ENCODE results near the gene FAAH2. TPM values are rescaled to one million over a fixed set of nuclear protein-coding genes. Genes with fewer than 3 reads are reported as not detected.
"Not testable (repeated sequence)": the region's sequence is repeated elsewhere in the genome, so short reads cannot be mapped to it uniquely, and the experiment has no call there.

Gene FAAH2
- polyA plus RNA-seq, 1 of the 3 experiments (the other 2 are of a cell fraction) = 0.05 TPM

- H3K27ac ChIP-seq (ENCODE audit: low read depth in 2 of 2, low read length in 1 of 2); H3K4me1 ChIP-seq (ENCODE audit: control insufficient read depth in 1 of 2, insufficient read depth in 2 of 2, low read depth in 1 of 2, low read length in 1 of 2); H2AFZ ChIP-seq (ENCODE audit: low read depth); H3K4me2 ChIP-seq; H4K20me1 ChIP-seq (ENCODE audit: insufficient read depth); H3K36me3 ChIP-seq (replicated peaks in 1 of 2; ENCODE audit: control insufficient read depth in 1 of 2, insufficient read depth in 2 of 2, low read length in 1 of 2); H3K9ac ChIP-seq; H3K9me2 ChIP-seq; H3K4me3 ChIP-seq (ENCODE audit: low read depth in 2 of 2, low read length in 1 of 2); H3K27me3 ChIP-seq (ENCODE audit: insufficient read depth); H3K9me3 ChIP-seq; DNase-seq; POLR2A ChIA-PET; CTCF ChIA-PET; H3F3A ChIP-seq (replicated peaks; ENCODE audit: insufficient read depth); H3K79me2 ChIP-seq (ENCODE audit: insufficient read depth): not testable (repeated sequence)
- 10% methylated on average over 6 of the region's 6 CpGs for WGBS (ENCODE audit: low lambda C conversion rate)
These were observed 9.2 kb downstream of the FAAH2 start for GRCh38 chrX:57295679-57296078.

GRCh38 chrX:57313583-57314215 lies 27.2 kb downstream of the FAAH2 start:
- no peak overlapping the region for H3K4me3 ChIP-seq (ENCODE audit: low read depth in 2 of 2, low read length in 1 of 2)
- H3K9me2 ChIP-seq = no peaks in the 10 kb centered on the region
- no peaks in the 10 kb centered on the region for H3K79me2 ChIP-seq (ENCODE audit: insufficient read depth)
- TF ChIP-seq RAD21 (IDR thresholded peaks at IDR 0.05; ENCODE audit: low read length) (no peak), RCOR1 (IDR thresholded peaks at IDR 0.05; ENCODE audit: low read length) (no peak), NFIC (IDR thresholded peaks at IDR 0.05; ENCODE audit: borderline replicate concordance) (no peak), GATA2 (CRISPR knock-in tag; IDR thresholded peaks at IDR 0.05) (no peak), IRF3 (IDR thresholded peaks at IDR 0.05; ENCODE audit: low read depth, low read length) (no peak), MEF2A (IDR thresholded peaks at IDR 0.05; ENCODE audit: borderline replicate concordance, low read depth) (no peak), USF1 (IDR thresholded peaks at IDR 0.05; ENCODE audit: borderline replicate concordance, low read depth) (no peak), SMC3 (IDR thresholded peaks at IDR 0.05; ENCODE audit: low read depth, low read length) (no peak), POLR2AphosphoS5 (IDR thresholded peaks at IDR 0.05; ENCODE audit: low read depth, low read length) (no peak), EP300 (IDR thresholded peaks at IDR 0.05; ENCODE audit: borderline replicate concordance in 1 of 2, low read depth in 1 of 2, low read length in 1 of 2) (no peak), YY1 (IDR thresholded peaks at IDR 0.05; ENCODE audit: low read depth) (no peak), FOXJ3 (CRISPR knock-in tag; IDR thresholded peaks at IDR 0.05) (no peak), TCF12 (IDR thresholded peaks at IDR 0.05) (no peak)
- H3K27me3 ChIP-seq (ENCODE audit: insufficient read depth) = no peaks in the 10 kb centered on the region
- no peak overlapping the region for H2AFZ ChIP-seq (ENCODE audit: low read depth)
- no peak for DNase-seq
- no peak overlapping the region for H3K4me2 ChIP-seq
- H3K4me1 ChIP-seq (ENCODE audit: control insufficient read depth in 1 of 2, insufficient read depth in 2 of 2, low read depth in 1 of 2, low read length in 1 of 2) = no peaks in the 10 kb centered on the region
- no peaks in the 10 kb centered on the region for H3K9me3 ChIP-seq
- H3K9ac ChIP-seq = no peak overlapping the region
- ChIA-PET POLR2A (no interaction called here), CTCF (no interaction called here)
- WGBS (ENCODE audit: low lambda C conversion rate) = 30% methylated on average over 2 of the region's 2 CpGs
- no peaks in the 10 kb centered on the region for H3F3A ChIP-seq (replicated peaks; ENCODE audit: insufficient read depth)
- no peaks in the 10 kb centered on the region for H3K36me3 ChIP-seq (replicated peaks in 1 of 2; ENCODE audit: control insufficient read depth in 1 of 2, insufficient read depth in 2 of 2, low read length in 1 of 2)
- H3K27ac ChIP-seq (ENCODE audit: low read depth in 2 of 2, low read length in 1 of 2) = no peak overlapping the region
- H4K20me1 ChIP-seq (ENCODE audit: insufficient read depth) = no peaks in the 10 kb centered on the region
